ENCODE measurements around the gene NLK. TPM values are rescaled to one million over a fixed set of nuclear protein-coding genes. Genes with fewer than 3 reads are reported as not detected.
"Not testable (repeated sequence)": the region's sequence is repeated elsewhere in the genome, so short reads cannot be mapped to it uniquely, and the experiment has no call there.

The NLK gene
- 17.4 and 32.7 TPM in 2 replicates for total RNA-seq

DNA sequence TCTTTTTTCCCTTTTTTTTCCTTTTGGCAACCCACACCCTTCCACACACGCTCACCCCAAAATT lies at the start of gene NLK:
Gene NLK (plus strand): TSS at position 21 of the 64 bp plus-strand sequence. CDS start 197 bp downstream, outside the sequence.
- no peak for DNase-seq (ENCODE audit: low read depth)

- no peak for DNase-seq (ENCODE audit: low read depth)
Observed at GRCh38 chr17:27993161-27993695, 49.2 kb upstream of the NLK start.

GRCh38 chr17:27993723-27994310 lies 48.7 kb upstream of the NLK start:
- no peak for DNase-seq (ENCODE audit: low read depth)

GRCh38 chr17:27994586-27994985 lies 47.9 kb upstream of the NLK start:
- DNase-seq (ENCODE audit: low read depth), result no peak

DNA sequence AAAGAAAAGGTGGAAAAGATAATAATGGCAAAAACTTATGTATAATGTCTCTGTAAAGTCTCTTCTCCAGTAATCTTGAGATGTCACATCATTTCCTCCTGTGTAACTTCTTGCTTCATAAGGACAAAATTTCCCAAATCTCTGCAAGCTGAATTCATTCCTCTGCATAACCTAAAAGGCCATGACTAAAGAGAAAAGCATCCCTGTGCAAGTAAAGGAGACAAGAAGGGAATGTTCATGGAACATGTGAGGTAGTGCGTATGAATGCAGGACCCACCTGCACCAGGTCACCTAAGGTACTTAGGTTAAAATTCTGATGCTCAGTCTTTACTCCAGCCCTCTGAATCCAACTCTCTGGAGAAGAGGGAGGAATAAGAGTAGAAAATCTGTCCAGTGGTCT lies 46.9 kb upstream of the NLK start:
- DNase-seq (ENCODE audit: low read depth), result no peak

- no peak for DNase-seq (ENCODE audit: low read depth)
Observed at GRCh38 chr17:27996202-27997043, 46.1 kb upstream of the NLK start.

GRCh38 chr17:27997044-27997401 lies 45.5 kb upstream of the NLK start:
- no peak for DNase-seq (ENCODE audit: low read depth)

DNA sequence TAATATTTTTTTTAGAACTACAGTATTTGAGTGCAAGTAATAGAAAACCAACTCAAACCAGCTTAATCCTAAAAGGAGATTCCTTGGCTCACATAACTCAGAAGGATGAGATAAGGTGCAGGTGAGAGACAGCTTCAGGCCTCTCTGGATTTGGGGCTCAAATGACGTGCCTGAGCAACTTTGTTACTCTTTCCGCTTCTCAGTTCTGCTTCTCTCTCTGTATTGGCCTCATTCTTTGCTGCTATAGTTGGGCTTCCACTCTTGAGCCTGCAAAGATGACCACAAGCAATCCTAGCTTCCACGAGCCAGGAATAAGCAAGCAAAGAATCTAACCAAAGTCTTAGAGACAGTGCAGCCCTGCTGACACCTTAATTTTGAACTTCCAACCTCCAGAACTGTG lies 45.0 kb upstream of the NLK start:
- DNase-seq (ENCODE audit: low read depth), result no peak

DNA sequence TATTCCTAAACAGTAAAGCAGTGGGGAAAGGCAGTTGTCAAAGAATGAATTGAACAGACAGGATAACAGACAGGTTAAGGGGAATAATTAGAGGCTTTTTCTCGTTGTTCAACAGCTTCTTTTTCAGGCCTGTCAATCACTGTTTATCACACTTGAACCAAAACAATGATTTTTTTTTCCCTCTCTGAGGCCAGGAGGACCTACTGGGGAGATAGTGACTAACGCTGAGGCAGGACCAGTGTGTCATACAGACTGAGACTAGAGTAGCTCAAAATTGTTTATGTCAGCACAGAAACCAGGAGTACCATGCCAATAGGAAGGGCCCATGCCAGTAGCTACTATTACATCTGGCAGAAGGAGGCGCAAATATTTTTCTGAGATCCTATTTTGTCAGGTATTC lies 41.3 kb upstream of the NLK start:
- no peak for DNase-seq (ENCODE audit: low read depth)

DNA sequence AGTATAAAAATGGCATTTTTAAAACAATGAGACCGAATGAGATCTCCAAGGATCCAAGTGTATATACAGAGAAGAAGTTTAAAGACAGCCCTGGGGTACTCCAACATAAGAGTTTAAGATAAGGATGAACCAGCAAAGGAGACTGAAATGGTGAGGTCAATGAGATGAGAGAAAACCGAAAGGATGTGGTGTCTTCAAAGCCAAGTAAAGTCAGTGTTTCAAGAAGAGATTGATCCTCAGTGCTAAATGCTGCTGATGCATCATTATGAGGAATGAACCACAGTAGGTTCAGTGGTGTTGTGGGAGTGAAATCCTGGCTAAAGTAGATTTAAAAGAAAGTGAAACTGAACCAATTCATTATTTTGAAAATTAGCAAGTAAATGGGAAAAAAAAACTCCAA lies 38.1 kb upstream of the NLK start:
- no peak for DNase-seq (ENCODE audit: low read depth)

GRCh38 chr17:28007925-28008324 lies 34.6 kb upstream of the NLK start:
- DNase-seq (ENCODE audit: low read depth), result not testable (repeated sequence)

GRCh38 chr17:28008513-28008912 lies 34.0 kb upstream of the NLK start:
- peak; percentile 81 for DNase-seq (ENCODE audit: low read depth)

GRCh38 chr17:28010406-28010805 lies 32.1 kb upstream of the NLK start:
- DNase-seq (ENCODE audit: low read depth), result no peak

GRCh38 chr17:28018439-28019070 lies 23.9 kb upstream of the NLK start:
- peak; percentile 79 for DNase-seq (ENCODE audit: low read depth)

GRCh38 chr17:28020515-28020914 lies 22.0 kb upstream of the NLK start:
- no peak for DNase-seq (ENCODE audit: low read depth)

DNA sequence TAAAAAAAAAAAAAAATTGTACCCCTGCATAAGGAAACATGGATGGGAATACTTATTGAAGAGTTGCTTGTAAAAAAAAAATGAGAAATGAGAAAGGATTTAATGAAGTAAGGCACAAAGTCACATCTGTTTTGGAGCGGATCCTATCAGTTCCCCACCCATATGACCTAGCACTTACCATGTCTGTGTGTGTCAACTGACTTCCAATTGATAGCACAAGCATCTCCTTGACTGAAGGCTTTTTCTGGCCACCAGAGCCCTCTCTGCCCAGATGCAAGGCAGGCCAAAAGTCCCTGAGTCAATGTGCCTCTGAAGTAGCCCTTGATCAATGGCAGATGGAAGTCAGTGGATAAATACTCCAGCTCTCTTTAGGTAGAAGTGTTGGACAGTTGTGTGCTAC lies 13.4 kb upstream of the NLK start:
- DNase-seq (ENCODE audit: low read depth), result no peak

- DNase-seq (ENCODE audit: low read depth), result no peak
Observed at GRCh38 chr17:28030386-28030785, 12.1 kb upstream of the NLK start.

- DNase-seq (ENCODE audit: low read depth), result no peak
Observed at GRCh38 chr17:28031174-28031573, 11.3 kb upstream of the NLK start.

DNA sequence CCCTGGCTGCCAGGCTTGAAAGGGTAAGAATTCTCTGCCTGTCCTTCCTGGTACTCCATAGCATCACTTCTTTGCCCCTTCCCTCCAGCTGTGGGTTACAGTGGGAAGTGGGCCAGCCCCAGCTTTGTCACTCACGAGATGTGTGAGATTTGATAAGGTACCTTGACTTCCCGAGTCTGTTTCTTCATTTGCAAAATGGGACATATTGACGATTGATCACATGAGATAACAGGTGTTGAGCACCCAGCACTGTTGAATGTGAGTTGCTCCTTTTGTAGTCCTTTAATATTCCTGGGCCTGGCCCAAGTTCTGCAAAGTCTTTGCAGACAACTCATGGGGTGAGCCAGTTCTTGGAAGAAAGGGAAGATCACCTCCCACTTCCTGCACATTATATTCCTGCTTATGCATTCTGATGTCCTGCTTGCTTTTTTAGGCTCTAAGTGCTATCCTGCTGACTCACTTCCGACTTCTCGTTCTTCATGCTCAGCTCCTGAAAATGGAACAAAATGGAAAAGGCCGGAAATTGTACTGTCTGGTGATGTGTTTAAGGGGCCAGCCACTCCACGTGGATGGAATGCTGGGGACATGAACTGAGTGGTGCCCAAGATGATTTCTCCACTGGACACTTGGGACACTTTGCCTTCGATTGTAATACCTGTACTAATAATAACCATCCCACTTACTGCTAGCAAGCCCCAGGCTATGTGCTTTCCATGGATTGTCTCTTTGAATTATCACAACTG lies 8.3 kb upstream of the NLK start:
- peak; percentile 64 for DNase-seq (ENCODE audit: low read depth)

DNA sequence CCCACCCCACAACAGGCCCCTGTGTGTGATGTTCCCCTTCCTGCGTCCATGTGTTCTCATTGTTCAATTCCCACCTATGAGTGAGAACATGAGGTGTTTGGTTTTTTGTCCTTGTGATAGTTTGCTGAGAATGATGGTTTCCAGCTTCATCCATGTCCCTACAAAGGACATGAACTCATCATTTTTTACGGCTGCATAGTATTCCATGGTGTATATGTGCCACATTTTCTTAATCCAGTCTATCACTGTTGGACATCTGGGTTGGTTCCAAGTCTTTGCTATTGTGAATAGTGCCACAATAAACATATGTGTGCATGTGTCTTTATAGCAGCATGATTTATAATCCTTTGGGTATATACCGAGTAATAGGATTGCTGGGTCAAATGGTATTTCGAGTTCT lies 7.0 kb upstream of the NLK start:
- DNase-seq (ENCODE audit: low read depth), result not testable (repeated sequence)

GRCh38 chr17:28035884-28036283 lies 6.6 kb upstream of the NLK start:
- DNase-seq (ENCODE audit: low read depth), result not testable (repeated sequence)

- no peak for DNase-seq (ENCODE audit: low read depth)
Observed at GRCh38 chr17:28038802-28039201, 3.7 kb upstream of the NLK start.

GRCh38 chr17:28039251-28039650 lies 3.2 kb upstream of the NLK start:
- DNase-seq (ENCODE audit: low read depth), result no peak
